Kidney (tissue), 14 donors: ENCODE data around the gene CYGB. TPM values are rescaled to one million over a fixed set of nuclear protein-coding genes. Genes with fewer than 3 reads are reported as not detected.

Experiments used
- DNase-seq, 5 donors: peaks; one replicate each; pipeline ENCODE4 v3.0.0-alpha.2; 2013 to 2020
- FAIRE-seq: peaks from 2 replicates; lab custom pipeline; 2012; peaks lifted over from hg19 to GRCh38; lab: Jason Lieb, UNC
- H3K27ac ChIP-seq, 2 donors: one replicate each; pipeline ENCODE4 v1.7.0; 2013; ENCODE audit warnings: low read depth in 2 of 2, low read length in 2 of 2, inconsistent platforms in 1 of 2
- H3K27me3 ChIP-seq: one replicate; pipeline ENCODE4 v1.7.1; 2013; ENCODE audit warnings: low read length, inconsistent platforms; ENCODE audit not compliant: control insufficient read depth, insufficient read depth
- H3K36me3 ChIP-seq, 3 donors: one replicate each; pipeline versions ENCODE4 v1.7.0 to v1.7.1; 2013; ENCODE audit warnings: low read length in 3 of 3, control low read depth in 1 of 3, inconsistent platforms in 1 of 3; ENCODE audit not compliant: insufficient read depth in 3 of 3, control insufficient read depth in 2 of 3
- H3K4me1 ChIP-seq, 3 donors: one replicate each; pipeline versions ENCODE4 v1.7.0 to v1.7.1; 2013; ENCODE audit warnings: low read length in 3 of 3, inconsistent platforms in 1 of 3, low read depth in 1 of 3; ENCODE audit not compliant: control insufficient read depth in 2 of 3, insufficient read depth in 2 of 3
- H3K4me3 ChIP-seq, 3 donors: one replicate each; pipeline versions ENCODE4 v1.7.0 to v1.8.1; 2013; ENCODE audit warnings: low read length in 3 of 3, control low read depth in 1 of 3, inconsistent platforms in 1 of 3
- H3K9ac ChIP-seq, 3 donors: one replicate each; pipeline versions ENCODE4 v1.7.0 to v1.7.1; 2013; ENCODE audit warnings: low read length in 3 of 3, control low read depth in 1 of 3, inconsistent platforms in 1 of 3
- H3K9me3 ChIP-seq, 3 donors: one replicate each; pipeline versions ENCODE4 v1.7.0 to v1.7.1; 2013; ENCODE audit warnings: low read length in 3 of 3, control low read depth in 1 of 3, inconsistent platforms in 1 of 3; ENCODE audit not compliant: control insufficient read depth in 2 of 3, insufficient read depth in 1 of 3
- CTCF ChIP-seq: IDR thresholded peaks from 3 replicates; pipeline ENCODE4 v1.5.1; 2012; ENCODE audit warnings: mild to moderate bottlenecking, moderate library complexity, borderline replicate concordance; ENCODE audit not compliant: insufficient read depth; ENCODE audit errors: extremely low read depth
- intact Hi-C: fragments of 100-400 bp; cut with DNase I; formaldehyde crosslinking; loops from one replicate; pipeline ENCODE4 v1.11.1; 2022
- polyA plus RNA-seq: library from polyadenylated mRNA; stranded (reverse); fragments of 350-450 nt; fragmentation: Illumina TruSeq; extraction: RNeasy Lipid Tissue Mini Kit (QIAGEN cat#74804); gene quantifications from one replicate; pipeline ENCODE4 v1.2.3, GENCODE V29; 2014; ENCODE audit warnings: low read depth, low replicate concordance; ENCODE audit not compliant: insufficient read depth
- total RNA-seq: library from RNA; stranded (reverse); fragmentation: NEBNext Ultra II Directional; extraction: Animal tissue kit (Norgen Biotek cat#: 25700); gene quantifications from one replicate; pipeline ENCODE4 v1.2.1, GENCODE V29; 2021
- donor health status: control.
- donor health status: control.
- donor health status: control.
- donor health status: control.
- donor health status: control.
- donor health status: DM: yes; HTN: yes; CAD: no.
- donor health status: Normal renal cell carcinoma (clear cell type).

The CYGB gene
- total and polyA plus RNA-seq, 2 donors from 2014 or later: 6.7 to 12.6 TPM

- Histone ChIP-seq H3K36me3 (no peaks in the 10 kb centered on the region), H3K27me3 (no peaks in the 10 kb centered on the region), H3K4me3 (no peak overlapping the region), H3K27ac (no peak overlapping the region), H3K9ac (no peak overlapping the region), H3K4me1 (peaks cover 0 to 45% (median 24%) of the 10 kb centered on the region in 3 donors), H3K9me3 (no peaks in the 10 kb centered on the region)
- intact Hi-C loops: no loop called here
- DNase-seq (no peak), FAIRE-seq (no peak)
- no peak for TF ChIP-seq CTCF
Measured at GRCh38 chr17:76495663-76496400, 41.7 kb downstream of the CYGB start.

GRCh38 chr17:76493505-76494167 lies 43.9 kb downstream of the CYGB start:
- no peak for TF ChIP-seq CTCF
- Histone ChIP-seq H3K27ac (peak overlapping the region in 1 of 2 donors; percentile 75), H3K4me1 (peaks cover 0 to 29% (median 14%) of the 10 kb centered on the region in 3 donors), H3K27me3 (no peaks in the 10 kb centered on the region), H3K36me3 (no peaks in the 10 kb centered on the region), H3K9ac (no peak overlapping the region), H3K4me3 (peak overlapping the region in 1 of 3 donors; percentile 25), H3K9me3 (no peaks in the 10 kb centered on the region)
- FAIRE-seq (no peak), DNase-seq (no peak)
- intact Hi-C loops: no loop called here

- Histone ChIP-seq H3K9me3 (no peaks in the 10 kb centered on the region), H3K27me3 (no peaks in the 10 kb centered on the region), H3K4me1 (peaks cover 0 to 24% (median 8%) of the 10 kb centered on the region in 3 donors), H3K27ac (peak overlapping the region; percentile 51 to 75), H3K36me3 (no peaks in the 10 kb centered on the region), H3K9ac (peak overlapping the region in 2 of 3 donors; percentile 10 to 34), H3K4me3 (peak overlapping the region in 1 of 3 donors; percentile 25)
- intact Hi-C loops: no loop called here
- DNase-seq (peak in 1 of 5 donors; percentile 91), FAIRE-seq (no peak)
- no peak for TF ChIP-seq CTCF
Measured at GRCh38 chr17:76492989-76493501, 44.5 kb downstream of the CYGB start.
